Stomach smooth muscle (tissue), 2 donors: Measurements from ENCODE around the gene S100A16.
"Not testable (repeated sequence)": the region's sequence is repeated elsewhere in the genome, so short reads cannot be mapped to it uniquely, and the experiment has no call there.

Source experiments
- H3K27ac ChIP-seq: one replicate; pipeline ENCODE4 v1.7.0; 2013; ENCODE audit warnings: mild to moderate bottlenecking, low read length, inconsistent platforms
- H3K27me3 ChIP-seq, 2 donors: one replicate each; pipeline ENCODE4 v1.7.0; 2013; ENCODE audit warnings: low read length in 2 of 2; ENCODE audit not compliant: insufficient read depth in 2 of 2, control insufficient read depth in 1 of 2
- H3K36me3 ChIP-seq, 2 donors: one replicate each; pipeline ENCODE4 v1.7.0; 2013; ENCODE audit warnings: low read length in 2 of 2; ENCODE audit not compliant: control insufficient read depth in 2 of 2, insufficient read depth in 2 of 2
- H3K4me1 ChIP-seq: one replicate; pipeline ENCODE4 v1.7.0; 2013; ENCODE audit warnings: low read length; ENCODE audit not compliant: control insufficient read depth, insufficient read depth
- H3K4me3 ChIP-seq, 2 donors: one replicate each; pipeline ENCODE4 v1.7.0; 2013; ENCODE audit warnings: low read length in 2 of 2
- H3K9ac ChIP-seq, 2 donors: one replicate each; pipeline ENCODE4 v1.7.0; 2013; ENCODE audit warnings: low read length in 2 of 2, mild to moderate bottlenecking in 1 of 2
- H3K9me3 ChIP-seq, 2 donors: one replicate each; pipeline ENCODE4 v1.7.0; 2013; ENCODE audit warnings: low read length in 2 of 2; ENCODE audit not compliant: control insufficient read depth in 2 of 2
- donor health status: healthy.
- donor health status: Pancreatic carcinoma.

S100A16 gene

GRCh38 chr1:153563483-153563901 is 49.4 kb downstream of the S100A16 start:
- no peaks in the 10 kb centered on the region for H3K36me3 ChIP-seq

DNA sequence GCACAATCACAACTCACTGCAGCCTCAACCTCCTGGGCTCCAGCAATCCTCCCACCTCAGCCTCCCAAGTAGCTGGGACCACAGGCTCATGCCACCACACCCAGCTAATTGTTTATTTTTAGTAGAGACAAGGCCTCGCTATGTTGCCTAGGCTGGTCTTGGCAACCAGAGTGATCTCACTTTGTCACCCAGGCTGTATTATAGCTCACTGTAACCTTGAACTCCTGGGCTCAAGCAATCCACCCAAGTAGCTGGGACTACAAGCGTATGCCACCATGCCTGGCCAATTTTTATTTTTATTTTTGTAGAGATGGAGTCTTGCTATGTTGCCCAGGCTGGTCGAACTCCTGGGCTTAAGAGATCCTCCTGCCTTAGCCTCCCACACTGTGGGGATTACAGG is 50.9 kb downstream of the S100A16 start:
- H3K4me3 ChIP-seq, H3K27ac ChIP-seq, H3K36me3 ChIP-seq, H3K9ac ChIP-seq, H3K9me3 ChIP-seq, H3K27me3 ChIP-seq: not testable (repeated sequence)
- H3K4me1 ChIP-seq, result peaks cover 20% of the 10 kb centered on the region

More at GRCh38 chr1:153563483-153563901, 49.4 kb downstream of the S100A16 start:
- no peaks in the 10 kb centered on the region for H3K9me3 ChIP-seq
- no peak overlapping the region for H3K27ac ChIP-seq
- H3K27me3 ChIP-seq, result no peaks in the 10 kb centered on the region
- H3K4me1 ChIP-seq, result peaks cover 33% of the 10 kb centered on the region
- no peak overlapping the region for H3K4me3 ChIP-seq
- no peak overlapping the region for H3K9ac ChIP-seq

DNA sequence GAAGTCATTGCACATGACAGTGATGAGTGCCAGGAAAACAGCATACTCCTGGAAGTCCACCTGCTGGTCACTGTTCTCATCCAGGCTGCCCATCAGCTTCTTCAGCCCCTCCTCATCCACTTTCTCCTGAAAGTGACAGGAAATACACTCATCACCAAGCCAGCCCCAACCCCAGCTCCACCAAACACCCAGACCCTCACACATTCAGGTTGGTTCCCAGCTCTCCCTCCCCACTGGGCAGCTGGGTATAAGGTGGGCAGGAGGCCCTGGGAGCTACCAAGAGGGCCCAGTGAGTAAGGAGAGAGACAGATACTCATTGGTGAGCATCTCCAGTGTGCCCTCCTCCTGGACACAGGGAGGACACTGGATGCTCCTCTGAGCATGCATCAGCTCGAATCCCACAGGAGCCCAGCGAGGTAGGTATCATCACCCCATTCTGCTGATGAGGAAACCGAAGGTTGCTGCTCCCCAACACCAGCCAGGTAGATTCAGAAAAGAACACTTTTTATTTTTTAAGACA is 51.4 kb downstream of the S100A16 start:
- peaks cover 15% of the 10 kb centered on the region for H3K4me1 ChIP-seq
- no peaks in the 10 kb centered on the region for H3K9me3 ChIP-seq
- no peaks in the 10 kb centered on the region for H3K36me3 ChIP-seq
- no peaks in the 10 kb centered on the region for H3K27me3 ChIP-seq
- no peak overlapping the region for H3K27ac ChIP-seq
- no peak overlapping the region for H3K9ac ChIP-seq
- H3K4me3 ChIP-seq, result no peak overlapping the region

GRCh38 chr1:153560771-153561465 is 52.0 kb downstream of the S100A16 start:
- no peaks in the 10 kb centered on the region for H3K36me3 ChIP-seq
- no peaks in the 10 kb centered on the region for H3K27me3 ChIP-seq
- no peak overlapping the region for H3K9ac ChIP-seq
- peaks cover 8% of the 10 kb centered on the region for H3K4me1 ChIP-seq
- H3K27ac ChIP-seq, result no peak overlapping the region
- no peaks in the 10 kb centered on the region for H3K9me3 ChIP-seq
- H3K4me3 ChIP-seq, result no peak overlapping the region

GRCh38 chr1:153560241-153560640 is 52.7 kb downstream of the S100A16 start:
- H3K9ac ChIP-seq, result no peak overlapping the region
- no peak overlapping the region for H3K4me3 ChIP-seq
- H3K27ac ChIP-seq, result no peak overlapping the region
- peaks cover 2% of the 10 kb centered on the region for H3K4me1 ChIP-seq
- H3K9me3 ChIP-seq, result no peaks in the 10 kb centered on the region
- H3K27me3 ChIP-seq, result no peaks in the 10 kb centered on the region
- no peaks in the 10 kb centered on the region for H3K36me3 ChIP-seq

- Histone ChIP-seq H3K4me1 (peaks cover 15% of the 10 kb centered on the region), H3K4me3 (no peak overlapping the region), H3K9ac (no peak overlapping the region), H3K27ac (no peak overlapping the region), H3K36me3 (no peaks in the 10 kb centered on the region), H3K9me3 (no peaks in the 10 kb centered on the region), H3K27me3 (no peaks in the 10 kb centered on the region)
These were observed 55.1 kb downstream of the S100A16 start for GRCh38 chr1:153557877-153558276.
